GM12878 (cell line): ENCODE results near the gene SLC35A4. TPM values are rescaled to one million over a fixed set of nuclear protein-coding genes. Genes with fewer than 3 reads are reported as not detected.

Experiments used
- ATAC-seq: fragments of 200-7000 bp; cut with Tn5 transposase; 3 replicates; pipeline ENCODE4 v1.9.1; 2020; ENCODE audit warnings: mild to moderate bottlenecking, moderate library complexity
- BruUV-seq: library from RNA; stranded (reverse); fragments of 400-500 nt; replicated peaks from 2 replicates; lab custom pipeline; 2021; lab: Mats Ljungman, UMichigan
- CTCF ChIA-PET: fragments of 300-600 bp; sonication (Branson Sonifier 250); formaldehyde crosslinking; extraction: SDS; loops from one replicate; lab custom pipeline; 2021; ENCODE audit warnings: inconsistent platforms; lab: Yijun Ruan, JAX
- POLR2A ChIA-PET: fragments of 350-600 bp; formaldehyde crosslinking; extraction: SDS; loops from one replicate; lab custom pipeline; 2021; ENCODE audit warnings: inconsistent platforms; lab: Charles Lee
- RAD21 ChIA-PET: fragments of 300-600 bp; sonication (Branson Sonifier 250); formaldehyde crosslinking; loops from one replicate; lab custom pipeline; 2023; ENCODE audit warnings: antibody characterized with exemption; ENCODE audit not compliant: unreplicated experiment; lab: Charles Lee
- SMC1A ChIA-PET: fragments of 300-600 bp; sonication (Branson Sonifier 250); formaldehyde crosslinking; loops from one replicate; lab custom pipeline; 2023; ENCODE audit not compliant: unreplicated experiment, uncharacterized antibody; lab: Charles Lee
- DNase-seq: peaks from one replicate; pipeline ENCODE4 v3.0.0-alpha.2; 2011; ENCODE audit warnings: low read depth, low spot score
- FAIRE-seq: peaks from 3 replicates; lab custom pipeline; 2011; peaks lifted over from hg19 to GRCh38; lab: Jason Lieb, UNC
- H2AFZ ChIP-seq: 2 replicates; pipeline ENCODE4 v1.6.0; 2011; ENCODE audit warnings: low read depth, low read length, control low read depth; ENCODE audit not compliant: control insufficient read depth
- H3K27ac ChIP-seq: 2 replicates; pipeline ENCODE4 v1.5.1; 2011; ENCODE audit warnings: control low read depth; ENCODE audit not compliant: control insufficient read depth, insufficient read depth
- H3K27me3 ChIP-seq, 2 experiments: replicated peaks in 1 of 2; 2 replicates each; pipeline versions ENCODE4 v1.6.0 to v1.6.1; 2011; ENCODE audit warnings: low read length in 1 of 2; ENCODE audit not compliant: control insufficient read depth in 2 of 2, insufficient read depth in 2 of 2
- H3K36me3 ChIP-seq, 2 experiments: 2 replicates each; pipeline ENCODE4 v1.5.1; 2011; ENCODE audit warnings: low read length in 1 of 2; ENCODE audit not compliant: control insufficient read depth in 2 of 2, insufficient read depth in 2 of 2
- H3K4me1 ChIP-seq: 2 replicates; pipeline ENCODE4 v1.6.1; 2011; ENCODE audit warnings: mild to moderate bottlenecking, low read length, moderate library complexity, mixed read lengths; ENCODE audit not compliant: control insufficient read depth, insufficient read depth
- H3K4me2 ChIP-seq: 2 replicates; pipeline ENCODE4 v1.6.0; 2011; ENCODE audit warnings: control low read depth; ENCODE audit not compliant: control insufficient read depth, insufficient read depth
- H3K4me3 ChIP-seq: fragments of 200-600 bp; sonication (generic); 2 replicates; pipeline ENCODE4 v1.5.1; 2016
- H3K79me2 ChIP-seq: 2 replicates; pipeline ENCODE4 v1.6.0; 2011; ENCODE audit warnings: low read length; ENCODE audit not compliant: control insufficient read depth, insufficient read depth
- H3K9ac ChIP-seq: 2 replicates; pipeline ENCODE4 v1.8.0; 2011; ENCODE audit warnings: low read length, control low read depth, mixed read lengths; ENCODE audit not compliant: control insufficient read depth, insufficient read depth
- H3K9me3 ChIP-seq: replicated peaks from 3 replicates; pipeline ENCODE4 v1.5.1; 2011; ENCODE audit warnings: mild to moderate bottlenecking, low read length; ENCODE audit not compliant: control insufficient read depth, insufficient read depth
- H4K20me1 ChIP-seq: 2 replicates; pipeline ENCODE4 v1.6.0; 2011; ENCODE audit not compliant: control insufficient read depth, insufficient read depth
- BCL11A ChIP-seq: IDR thresholded peaks from 2 replicates; pipeline ENCODE4 v1.6.1; 2011; ENCODE audit warnings: low read depth, low read length
- BCL3 ChIP-seq: IDR thresholded peaks from 2 replicates; pipeline ENCODE4 v1.6.1; 2011; ENCODE audit warnings: borderline replicate concordance, low read depth, mild to moderate bottlenecking, moderate library complexity, low read length; ENCODE audit not compliant: insufficient read depth, poor library complexity, severe bottlenecking
- CEBPB ChIP-seq, 2 experiments: fragments of 150-350 bp in 1 of 2; IDR thresholded peaks; 2 replicates each; pipeline ENCODE4 v1.6.1; 2012 to 2014; ENCODE audit warnings: low read depth in 2 of 2, low read length in 2 of 2, borderline replicate concordance in 1 of 2, inconsistent platforms in 1 of 2
- CEBPZ ChIP-seq: fragments of 150-350 bp; IDR thresholded peaks from 2 replicates; pipeline ENCODE4 v1.6.1; 2016; ENCODE audit warnings: low read depth, low read length
- CHD2 ChIP-seq: IDR thresholded peaks from 2 replicates; pipeline ENCODE4 v1.6.1; 2011; ENCODE audit warnings: low read depth, low read length, improper control_type of control experiment, borderline replicate concordance
- FOXK2 ChIP-seq: fragments of 450-650 bp; IDR thresholded peaks from 2 replicates; pipeline ENCODE4 v1.6.1; 2017; ENCODE audit warnings: mild to moderate bottlenecking, moderate library complexity
- GATAD2B ChIP-seq: fragments of 450-650 bp; conservative IDR thresholded peaks from 2 replicates; pipeline ENCODE4 v1.6.1; 2017; ENCODE audit warnings: low read depth, mild to moderate bottlenecking, moderate library complexity
- HDAC6 ChIP-seq: fragments of 200-600 bp; sonication (generic); IDR thresholded peaks from one replicate; pipeline ENCODE4 v1.8.0; 2017; ENCODE audit warnings: antibody characterized with exemption; ENCODE audit not compliant: unreplicated experiment
- JUNB ChIP-seq: IDR thresholded peaks from 2 replicates; pipeline ENCODE4 v1.6.1; 2016; ENCODE audit warnings: antibody characterized with exemption, mild to moderate bottlenecking
- KLF5 ChIP-seq: fragments of 450-650 bp; IDR thresholded peaks from 2 replicates; pipeline ENCODE4 v1.6.1; 2014; ENCODE audit warnings: mild to moderate bottlenecking; ENCODE audit not compliant: partially characterized antibody
- PBX3 ChIP-seq: IDR thresholded peaks from 2 replicates; pipeline ENCODE4 v1.6.1; 2011; ENCODE audit warnings: mild to moderate bottlenecking, low read depth, low read length, moderate library complexity; ENCODE audit not compliant: insufficient replicate concordance
- RAD21 ChIP-seq: IDR thresholded peaks from 2 replicates; pipeline ENCODE4 v1.6.1; 2011; ENCODE audit warnings: mild to moderate bottlenecking, low read depth, low read length, moderate library complexity; ENCODE audit not compliant: insufficient read depth
- RELB ChIP-seq: fragments of 450-650 bp; IDR thresholded peaks from 2 replicates; pipeline ENCODE4 v1.6.1; 2017; ENCODE audit warnings: low read depth, mild to moderate bottlenecking, moderate library complexity
- SIX5 ChIP-seq: IDR thresholded peaks from 2 replicates; pipeline ENCODE4 v1.6.1; 2011; ENCODE audit warnings: mild to moderate bottlenecking, low read depth, low read length, moderate library complexity; ENCODE audit not compliant: severe bottlenecking
- SMAD1 ChIP-seq: fragments of 450-650 bp; IDR thresholded peaks from 2 replicates; pipeline ENCODE4 v1.6.1; 2018; ENCODE audit warnings: mild to moderate bottlenecking, low read depth; ENCODE audit not compliant: partially characterized antibody
- YY1 ChIP-seq: IDR thresholded peaks from 2 replicates; pipeline ENCODE4 v1.6.1; 2011; ENCODE audit warnings: low read depth, mild to moderate bottlenecking, low read length
- ZSCAN29 ChIP-seq: fragments of 450-650 bp; IDR thresholded peaks from 2 replicates; pipeline ENCODE4 v1.6.1; 2017; ENCODE audit warnings: mild to moderate bottlenecking, moderate library complexity
- WGBS: methylation state at CpG from one replicate; pipeline ENCODE4 v1.1.6; 2016; ENCODE audit warnings: low lambda C conversion rate; ENCODE audit not compliant: insufficient replicate concordance, insufficient coverage; ENCODE audit errors: missing lambda C conversion rate; 5-methylcytosine and 5-hydroxymethylcytosine counted together
- in situ Hi-C: fragments of 300-500 bp; cut with MboI; formaldehyde crosslinking; loops from 9 replicates; pipeline ENCODE4 v1.14.3; 2018; ENCODE audit warnings: mixed read lengths
- intact Hi-C: fragments of 100-400 bp; cut with micrococcal nuclease; formaldehyde crosslinking; loops from one replicate; pipeline ENCODE4 v1.14.2; 2022; ENCODE audit not compliant: unreplicated experiment
- polyA plus RNA-seq, 11 experiments: library from polyadenylated mRNA; depleted of rRNA in 4 of 11; unstranded in 6 of 11; stranded (reverse) in 5 of 11; fragments of >200 nt; fragmentation: Nextera tagmentation in 4 of 11; fragmentation: Illumina TruSeq in 1 of 11; extraction: Ambion mirVana in 4 of 11; extraction: Trizol in 1 of 11; gene quantifications; 1 replicate in 1 of 11; 2 replicates in 10 of 11; pipeline versions ENCODE4 v1.2.1 to v1.2.3, GENCODE V29; 2011 to 2016; ENCODE audit warnings: inconsistent platforms in 2 of 11, missing spikeins in 2 of 11, low read depth in 1 of 11
- total RNA-seq, 4 experiments: library from RNA; depleted of rRNA in 3 of 4; stranded (reverse); fragments of >200 nt in 3 of 4; fragmentation: Illumina TruSeq in 1 of 4; extraction: Trizol in 1 of 4; gene quantifications; 2 replicates each; pipeline versions ENCODE4 v1.2.1 to v1.2.3, GENCODE V29; 2013 to 2021

SLC35A4 gene
- total and polyA plus RNA-seq, 10 of the 15 experiments (the other 5 are each of a cell fraction or from before 2014, with no cell fraction given): 23.8 to 167 (median 114) TPM

GRCh38 chr5:140570058-140570457 is 5.4 kb downstream of the SLC35A4 start:
- Histone ChIP-seq H3K4me3 (no peak overlapping the region), H3K4me1 (peaks cover 41% of the 10 kb centered on the region), H3K79me2 (peaks cover 32% of the 10 kb centered on the region), H3K9me3 (no peaks in the 10 kb centered on the region), H4K20me1 (no peaks in the 10 kb centered on the region), H3K27me3 (no peaks in the 10 kb centered on the region), H3K9ac (no peak overlapping the region; the same call in 1 of the 2 replicates), H3K27ac (peak overlapping the region; percentile 82), H3K4me2 (no peak overlapping the region), H3K36me3 (peaks cover 6 to 8% of the 10 kb centered on the region in 2 experiments; a peak in 3 of 4 replicates), H2AFZ (no peak overlapping the region)
- BruUV-seq: no TSS peak
- DNase-seq (no peak), FAIRE-seq (no peak), ATAC-seq (no peak)
- ChIA-PET SMC1A (interaction anchor here (0.7 to 2.5 kb wide), 9 partner anchors 9 to 196 kb away, joined by 3 to 14 read pairs (median 5); partner anchors contain the start of genes EIF4EBP3 and SRA1), CTCF (interaction anchor here (0.8 to 1.8 kb wide), 5 partner anchors 13 to 69 kb away, joined by 3 to 10 read pairs (median 4); no protein-coding TSS in a partner anchor), RAD21 (interaction anchor here (1.0 to 2.4 kb wide), 4 partner anchors 13 to 77 kb away, joined by 3 to 7 read pairs (median 6); partner anchors contain the start of genes IK, NDUFA2 and SRA1), POLR2A (interaction anchor here (0.6 to 3.4 kb wide), 5 partner anchors 11 to 261 kb away, joined by 3 to 22 read pairs (median 4); partner anchors contain the start of genes IK, NDUFA2 and SRA1)
- in situ Hi-C loops: no loop called here
- 89% methylated on average over 4 of the region's 4 CpGs for WGBS
- intact Hi-C loops: no loop called here
- TF ChIP-seq FOXK2 (no peak), CHD2 (no peak), KLF5 (no peak), BCL3 (no peak), SMAD1 (no peak), CEBPB (IDR thresholded peaks at IDR 0.05; ENCODE audit: borderline replicate concordance in 1 of 2, low read depth in 2 of 2, low read length in 2 of 2) (no peak), CEBPZ (no peak), RAD21 (no peak), JUNB (no peak), HDAC6 (no peak), SIX5 (no peak), BCL11A (no peak), RELB (no peak), YY1 (no peak), GATAD2B (no peak), PBX3 (no peak), ZSCAN29 (no peak)
